ENCODE measurements around the gene AFMID.

- TF ChIP-seq CTCF (IDR thresholded peaks at IDR 0.05) (no peak), EP300 (IDR thresholded peaks at IDR 0.05) (no peak)
These were observed 61.1 kb downstream of the AFMID start for GRCh38 chr17:78248051-78248914.
